Activated CD4-positive, alpha-beta T cell treated with anti-CD3 and anti-CD28 coated beads, Interleukin-2, Interleukin-4, amounts not matched to agents 100 ng/mL and 50 ng/mL, durations not matched to agents 16 hours and 8 hours (primary cell): Measurements from ENCODE around the gene ABHD12.
A peak's percentile ranks its signal among the peaks of the same experiment; 100 is the strongest.
"Not testable (repeated sequence)": the region's sequence is repeated elsewhere in the genome, so short reads cannot be mapped to it uniquely, and the experiment has no call there.

Source experiments
- DNase-seq: peaks from one replicate; pipeline ENCODE4 v3.0.0-alpha.2; 2020; ENCODE audit warnings: low spot score

Gene ABHD12

GRCh38 chr20:25353747-25354705 lies 36.6 kb downstream of the ABHD12 start:
- no peak for DNase-seq

GRCh38 chr20:25353353-25353746 lies 37.3 kb downstream of the ABHD12 start:
- DNase-seq = no peak

GRCh38 chr20:25352746-25353145 lies 37.9 kb downstream of the ABHD12 start:
- no peak for DNase-seq

GRCh38 chr20:25351024-25351360 lies 39.6 kb downstream of the ABHD12 start:
- no peak for DNase-seq

- DNase-seq = peak; percentile 9
Observed at GRCh38 chr20:25346349-25346748, 44.3 kb downstream of the ABHD12 start.

GRCh38 chr20:25345721-25346120 lies 44.9 kb downstream of the ABHD12 start:
- DNase-seq = no peak

GRCh38 chr20:25344634-25345033 lies 46.0 kb downstream of the ABHD12 start:
- DNase-seq = no peak

GRCh38 chr20:25341716-25342680 lies 48.6 kb downstream of the ABHD12 start:
- no peak for DNase-seq

- DNase-seq = no peak
Observed at GRCh38 chr20:25340380-25340779, 50.3 kb downstream of the ABHD12 start.

GRCh38 chr20:25339608-25340007 lies 51.0 kb downstream of the ABHD12 start:
- no peak for DNase-seq

- no peak for DNase-seq
Observed at GRCh38 chr20:25338112-25339023, 52.3 kb downstream of the ABHD12 start.

- DNase-seq = no peak
Observed at GRCh38 chr20:25336561-25337422, 53.8 kb downstream of the ABHD12 start.

- DNase-seq = not testable (repeated sequence)
Observed at GRCh38 chr20:25334972-25335371, 55.7 kb downstream of the ABHD12 start.

- DNase-seq = no peak
Observed at GRCh38 chr20:25328954-25329498, 61.6 kb downstream of the ABHD12 start.

- no peak for DNase-seq
Observed at GRCh38 chr20:25327521-25328235, 63.0 kb downstream of the ABHD12 start.

- DNase-seq = no peak
Observed at GRCh38 chr20:25325997-25326396, 64.6 kb downstream of the ABHD12 start.

GRCh38 chr20:25325073-25325472 lies 65.6 kb downstream of the ABHD12 start:
- DNase-seq = no peak

GRCh38 chr20:25324412-25324811 lies 66.2 kb downstream of the ABHD12 start:
- DNase-seq = no peak

- no peak for DNase-seq
Observed at GRCh38 chr20:25323496-25324246, 67.0 kb downstream of the ABHD12 start.
